Cardiac muscle cell (in vitro differentiated cells and primary cell): ENCODE data around the gene SHROOM3. TPM values are rescaled to one million over a fixed set of nuclear protein-coding genes. Genes with fewer than 3 reads are reported as not detected.

Experiments used
- DNase-seq, 2 donors: peaks; one replicate each; pipeline versions ENCODE4 v3.0.0 to v3.0.0-alpha.2; 2010 to 2017; ENCODE audit warnings: low read depth in 1 of 2, low spot score in 1 of 2
- H3K27ac ChIP-seq: fragments of 200-600 bp; sonication (generic); 2 replicates; pipeline ENCODE4 v1.5.1; 2016
- H3K27me3 ChIP-seq: fragments of 200-600 bp; sonication (generic); 2 replicates; pipeline ENCODE4 v1.6.0; 2016; ENCODE audit warnings: control low read depth
- H3K36me3 ChIP-seq: fragments of 200-600 bp; sonication (generic); 2 replicates; pipeline ENCODE4 v1.5.1; 2016; ENCODE audit warnings: control low read depth
- H3K4me1 ChIP-seq: fragments of 200-600 bp; sonication (generic); 2 replicates; pipeline ENCODE4 v1.8.1; 2017; ENCODE audit warnings: low read depth, mild to moderate bottlenecking, mixed run types
- H3K4me3 ChIP-seq: fragments of 200-600 bp; sonication (generic); 2 replicates; pipeline ENCODE4 v1.5.1; 2016; ENCODE audit warnings: mild to moderate bottlenecking
- H3K9me3 ChIP-seq: fragments of 200-600 bp; sonication (generic); 2 replicates; pipeline ENCODE4 v1.5.1; 2017; ENCODE audit warnings: low read depth, mild to moderate bottlenecking, control low read depth
- polyA plus RNA-seq: library from polyadenylated mRNA; unstranded; fragments of >200 nt; fragmentation: Nextera tagmentation; extraction: Ambion mirVana; gene quantifications from 2 replicates; pipeline ENCODE4 v1.2.1, GENCODE V29; 2016
- total RNA-seq: library from RNA; depleted of rRNA; stranded (reverse); fragments of >200 nt; gene quantifications from 2 replicates; pipeline ENCODE4 v1.2.3, GENCODE V29; 2016
- TF ChIP-seq, protein P1 (sequence below): IDR thresholded peaks from 2 replicates; pipeline ENCODE4 v1.5.1; 2012; ENCODE audit warnings: low read depth, mild to moderate bottlenecking, low read length

SHROOM3 gene
- total and polyA plus RNA-seq, 2 experiments from 2014 or later, result 13.7 to 47.7 TPM

DNA sequence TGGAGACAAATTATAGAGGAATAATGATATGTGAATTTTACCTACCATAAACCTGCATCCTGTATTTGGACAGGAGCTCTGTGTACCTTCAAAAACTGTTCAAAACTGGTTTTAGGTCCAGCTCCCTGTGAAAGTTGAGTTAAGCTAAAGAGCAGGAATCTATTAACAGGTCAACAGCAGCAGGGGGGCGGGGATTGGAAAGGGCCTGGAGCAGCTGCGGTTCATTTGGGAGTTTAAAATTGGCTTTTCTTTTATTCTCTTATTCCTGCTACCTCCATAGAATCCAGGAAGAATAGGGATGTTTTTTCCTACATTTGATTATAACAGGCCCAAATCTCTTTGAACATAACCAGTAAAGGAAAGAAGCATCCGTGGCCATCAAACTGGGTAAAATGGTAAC, 23.8 kb downstream of the SHROOM3 start:
- Histone ChIP-seq H3K27ac (peak overlapping the region; percentile 20), H3K9me3 (no peaks in the 10 kb centered on the region), H3K4me3 (no peak overlapping the region), H3K4me1 (peaks cover 11% of the 10 kb centered on the region), H3K27me3 (no peaks in the 10 kb centered on the region), H3K36me3 (no peaks in the 10 kb centered on the region)
- DNase-seq, result peak; percentile 2 to 34
- TF ChIP-seq, protein P1, sequence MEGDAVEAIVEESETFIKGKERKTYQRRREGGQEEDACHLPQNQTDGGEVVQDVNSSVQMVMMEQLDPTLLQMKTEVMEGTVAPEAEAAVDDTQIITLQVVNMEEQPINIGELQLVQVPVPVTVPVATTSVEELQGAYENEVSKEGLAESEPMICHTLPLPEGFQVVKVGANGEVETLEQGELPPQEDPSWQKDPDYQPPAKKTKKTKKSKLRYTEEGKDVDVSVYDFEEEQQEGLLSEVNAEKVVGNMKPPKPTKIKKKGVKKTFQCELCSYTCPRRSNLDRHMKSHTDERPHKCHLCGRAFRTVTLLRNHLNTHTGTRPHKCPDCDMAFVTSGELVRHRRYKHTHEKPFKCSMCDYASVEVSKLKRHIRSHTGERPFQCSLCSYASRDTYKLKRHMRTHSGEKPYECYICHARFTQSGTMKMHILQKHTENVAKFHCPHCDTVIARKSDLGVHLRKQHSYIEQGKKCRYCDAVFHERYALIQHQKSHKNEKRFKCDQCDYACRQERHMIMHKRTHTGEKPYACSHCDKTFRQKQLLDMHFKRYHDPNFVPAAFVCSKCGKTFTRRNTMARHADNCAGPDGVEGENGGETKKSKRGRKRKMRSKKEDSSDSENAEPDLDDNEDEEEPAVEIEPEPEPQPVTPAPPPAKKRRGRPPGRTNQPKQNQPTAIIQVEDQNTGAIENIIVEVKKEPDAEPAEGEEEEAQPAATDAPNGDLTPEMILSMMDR, result no peak

DNA sequence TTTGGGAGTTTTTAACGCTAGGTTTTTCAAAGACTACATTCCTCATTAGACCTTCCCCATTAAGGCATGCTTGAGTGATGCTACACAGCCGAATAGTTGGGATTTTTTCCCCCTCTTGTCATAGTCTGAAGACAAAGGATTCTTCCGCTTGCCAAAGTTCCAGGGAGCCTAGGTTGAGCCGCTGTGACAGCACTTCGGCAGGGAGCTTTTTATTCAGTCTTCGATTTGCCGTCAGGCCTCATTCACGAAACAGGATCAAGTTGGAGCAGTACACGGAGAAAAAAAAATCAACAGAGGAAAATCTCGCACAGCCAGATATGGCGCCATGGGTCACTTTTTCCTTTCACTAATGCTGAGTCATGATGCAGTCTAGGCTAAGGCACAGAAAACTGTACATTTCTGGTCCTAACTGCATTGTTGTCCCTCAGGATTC, 24.3 kb downstream of the SHROOM3 start:
- H3K4me1 ChIP-seq, result peaks cover 11% of the 10 kb centered on the region
- peak; percentile 32 to 91 for DNase-seq
- no peak overlapping the region for H3K4me3 ChIP-seq
- TF ChIP-seq, protein P1, result no peak
- H3K27ac ChIP-seq, result peak overlapping the region; percentile 20
- no peaks in the 10 kb centered on the region for H3K9me3 ChIP-seq
- H3K27me3 ChIP-seq, result no peaks in the 10 kb centered on the region
- no peaks in the 10 kb centered on the region for H3K36me3 ChIP-seq

DNA sequence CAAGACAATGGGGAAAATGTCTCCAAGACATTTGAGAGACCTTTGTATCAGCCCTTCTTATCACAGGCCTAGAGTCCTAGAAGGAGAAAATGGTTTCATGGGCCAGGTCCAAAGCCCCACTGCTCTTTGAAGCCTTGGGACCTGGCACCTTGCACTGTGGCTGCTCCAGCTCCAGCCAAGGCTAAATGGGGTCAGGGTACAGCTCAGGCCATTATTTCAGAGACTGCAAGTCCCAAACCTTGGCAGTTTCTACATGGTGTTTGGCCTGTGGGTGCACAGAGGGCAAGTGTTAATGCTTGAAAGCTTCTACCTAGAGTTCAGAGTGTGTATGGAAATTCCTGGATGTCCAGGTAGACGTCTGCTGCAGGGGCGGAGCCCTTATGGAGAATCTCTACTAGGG, 28.5 kb downstream of the SHROOM3 start:
- Histone ChIP-seq H3K27me3 (no peaks in the 10 kb centered on the region), H3K9me3 (no peaks in the 10 kb centered on the region), H3K27ac (no peak overlapping the region), H3K4me1 (peaks cover 11% of the 10 kb centered on the region), H3K36me3 (no peaks in the 10 kb centered on the region), H3K4me3 (no peak overlapping the region)
- TF ChIP-seq, protein P1, result no peak
- no peak for DNase-seq

DNA sequence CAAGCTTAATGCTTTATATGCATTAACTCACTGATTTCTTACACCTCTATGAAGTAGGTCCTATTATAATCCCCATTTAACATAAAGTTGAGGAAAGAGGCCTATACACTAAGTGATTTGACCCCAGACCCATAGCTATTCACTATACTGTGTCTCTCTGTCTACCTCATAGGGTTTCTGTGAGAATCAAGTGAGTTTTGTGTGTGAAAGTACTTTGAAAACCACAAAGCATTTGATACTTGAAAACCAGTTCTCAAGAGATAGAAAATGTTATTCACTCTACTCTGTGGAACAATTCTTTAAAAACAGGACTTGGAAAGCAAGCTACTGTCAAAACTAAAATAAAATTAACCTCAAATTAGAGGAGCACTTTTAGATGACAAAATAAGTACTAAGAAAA, 35.0 kb downstream of the SHROOM3 start:
- no peak for DNase-seq
- TF ChIP-seq, protein P1, result no peak
- Histone ChIP-seq H3K27me3 (no peaks in the 10 kb centered on the region), H3K4me1 (no peaks in the 10 kb centered on the region), H3K9me3 (no peaks in the 10 kb centered on the region), H3K27ac (no peak overlapping the region), H3K4me3 (no peak overlapping the region), H3K36me3 (no peaks in the 10 kb centered on the region)

DNA sequence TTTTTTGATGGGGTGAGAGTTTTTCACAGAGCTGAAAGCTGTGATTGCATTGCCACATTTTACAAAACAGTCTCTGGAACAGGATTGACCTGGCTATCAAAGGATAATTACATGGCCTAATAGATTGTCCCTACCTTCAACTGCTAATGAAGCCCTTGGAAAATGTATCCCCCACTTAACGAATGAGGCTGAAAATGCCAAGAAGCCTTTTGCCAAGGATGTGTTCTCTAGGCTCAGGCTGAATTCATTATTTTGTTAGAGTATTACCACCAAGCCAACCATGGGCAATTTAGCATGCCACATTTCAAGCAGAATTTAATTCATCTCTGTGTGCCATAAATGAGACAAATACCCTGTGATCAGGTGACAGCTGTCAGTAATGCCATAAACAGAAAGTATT, 35.5 kb downstream of the SHROOM3 start:
- Histone ChIP-seq H3K4me3 (no peak overlapping the region), H3K9me3 (no peaks in the 10 kb centered on the region), H3K27me3 (no peaks in the 10 kb centered on the region), H3K4me1 (no peaks in the 10 kb centered on the region), H3K27ac (no peak overlapping the region), H3K36me3 (no peaks in the 10 kb centered on the region)
- no peak for DNase-seq
- TF ChIP-seq, protein P1, result no peak

DNA sequence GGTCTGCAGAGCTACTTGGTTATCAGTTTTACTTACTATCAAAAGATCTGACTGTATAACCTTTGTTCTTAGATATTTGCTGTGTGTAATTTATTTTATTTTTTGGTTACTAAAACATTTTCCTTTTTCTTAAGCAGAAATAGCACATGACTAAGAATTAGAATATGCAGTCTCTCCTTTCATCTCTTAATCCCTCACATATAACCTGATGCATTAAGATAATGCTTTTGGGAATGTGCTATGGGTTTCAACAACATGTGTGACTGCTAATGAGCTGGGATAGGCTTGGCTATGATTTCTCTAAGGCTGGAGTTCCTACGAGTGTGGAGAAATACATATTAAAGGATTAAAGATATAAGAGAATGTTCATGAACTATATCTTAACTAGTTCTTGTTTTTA, 41.5 kb downstream of the SHROOM3 start:
- H3K9me3 ChIP-seq, result no peaks in the 10 kb centered on the region
- TF ChIP-seq, protein P1, result no peak

More for the DNA sequence above, 41.5 kb downstream of the SHROOM3 start:
- Histone ChIP-seq H3K4me3 (no peak overlapping the region), H3K4me1 (no peaks in the 10 kb centered on the region), H3K27ac (no peak overlapping the region), H3K36me3 (no peaks in the 10 kb centered on the region), H3K27me3 (no peaks in the 10 kb centered on the region)
- no peak for DNase-seq
